Activated T-cell treated with anti-CD3 and anti-CD28 coated beads for 4 hours (primary cell): ENCODE measurements around the gene SH2B2.

ENCODE experiments used
- DNase-seq: peaks from one replicate; pipeline ENCODE4 v3.0.0-alpha.2; 2020

The SH2B2 gene

GRCh38 chr7:102268635-102269034 is 18.0 kb upstream of the SH2B2 start:
- DNase-seq, result no peak

GRCh38 chr7:102270178-102270887 is 16.3 kb upstream of the SH2B2 start:
- DNase-seq, result no peak

GRCh38 chr7:102271158-102271798 is 15.4 kb upstream of the SH2B2 start:
- no peak for DNase-seq

- peak; percentile 71 for DNase-seq
Measured at GRCh38 chr7:102272075-102272916, 14.4 kb upstream of the SH2B2 start.

GRCh38 chr7:102272917-102273748 is 13.5 kb upstream of the SH2B2 start:
- no peak for DNase-seq

GRCh38 chr7:102273749-102274712 is 12.6 kb upstream of the SH2B2 start:
- DNase-seq, result no peak

GRCh38 chr7:102275123-102275703 is 11.5 kb upstream of the SH2B2 start:
- DNase-seq, result no peak

- DNase-seq, result no peak
Measured at GRCh38 chr7:102277901-102278300, 8.8 kb upstream of the SH2B2 start.

GRCh38 chr7:102279537-102280400 is 6.9 kb upstream of the SH2B2 start:
- peak; percentile 45 for DNase-seq

GRCh38 chr7:102280521-102280920 is 6.1 kb upstream of the SH2B2 start:
- no peak for DNase-seq

GRCh38 chr7:102281785-102282184 is 4.9 kb upstream of the SH2B2 start:
- no peak for DNase-seq

- DNase-seq, result no peak
Measured at GRCh38 chr7:102282465-102283362, 4.0 kb upstream of the SH2B2 start.

GRCh38 chr7:102283477-102284189 is 3.0 kb upstream of the SH2B2 start:
- no peak for DNase-seq

- no peak for DNase-seq
Measured at GRCh38 chr7:102284399-102284798, 2.3 kb upstream of the SH2B2 start.

GRCh38 chr7:102284891-102285539 is 1.7 kb upstream of the SH2B2 start:
- no peak for DNase-seq

GRCh38 chr7:102285540-102286236 is 980 bp upstream of the SH2B2 start:
- DNase-seq, result no peak
